Caki2 (cell line): Measurements from ENCODE around the gene ROR2. TPM values are rescaled to one million over a fixed set of nuclear protein-coding genes. Genes with fewer than 3 reads are reported as not detected.
"Not testable (repeated sequence)": the region's sequence is repeated elsewhere in the genome, so short reads cannot be mapped to it uniquely, and the experiment has no call there.

ENCODE experiments used
- DNase-seq: peaks from one replicate; pipeline ENCODE4 v3.0.0-alpha.2; 2015; ENCODE audit warnings: low read depth
- in situ Hi-C: cut with HindIII; loops from 2 replicates; pipeline ENCODE4 v1.10.0; 2016; ENCODE audit warnings: low sequenced_read_pairs, low pct_unique_long_range_greater_than_20kb, mixed read lengths
- total RNA-seq: library from RNA; depleted of rRNA; stranded (reverse); fragments of >200 nt; shearing (Covaris generic); gene quantifications from 2 replicates; pipeline ENCODE4 v1.2.3, GENCODE V29; 2014; ENCODE audit warnings: low replicate concordance

Gene ROR2
- total RNA-seq, 1 experiment from 2014 or later = 8.4 TPM

DNA sequence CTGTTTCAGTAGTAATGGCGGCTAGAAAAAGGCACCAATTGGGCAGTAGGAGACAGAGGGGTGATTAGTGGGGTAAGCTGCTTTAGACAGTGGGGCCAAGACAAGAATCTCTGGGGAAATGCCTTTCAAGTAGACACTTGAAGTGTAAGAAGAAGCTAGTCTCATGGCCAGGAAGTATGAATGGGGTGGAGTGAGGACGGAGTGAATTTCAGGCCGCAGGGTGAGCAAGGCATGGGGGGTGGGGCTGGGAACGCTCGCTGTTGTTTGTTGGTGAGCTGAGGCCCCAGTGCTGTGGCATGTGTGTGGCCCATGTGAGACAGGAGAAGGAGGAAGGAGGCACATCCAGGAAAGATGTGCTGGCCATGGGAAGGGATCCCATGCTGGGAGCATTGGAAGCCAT, 377.2 kb downstream of the ROR2 start:
- no peak for DNase-seq
- in situ Hi-C loops = no loop called here

GRCh38 chr9:91572044-91572443, 378.0 kb downstream of the ROR2 start:
- in situ Hi-C loops = no loop called here
- no peak for DNase-seq

DNA sequence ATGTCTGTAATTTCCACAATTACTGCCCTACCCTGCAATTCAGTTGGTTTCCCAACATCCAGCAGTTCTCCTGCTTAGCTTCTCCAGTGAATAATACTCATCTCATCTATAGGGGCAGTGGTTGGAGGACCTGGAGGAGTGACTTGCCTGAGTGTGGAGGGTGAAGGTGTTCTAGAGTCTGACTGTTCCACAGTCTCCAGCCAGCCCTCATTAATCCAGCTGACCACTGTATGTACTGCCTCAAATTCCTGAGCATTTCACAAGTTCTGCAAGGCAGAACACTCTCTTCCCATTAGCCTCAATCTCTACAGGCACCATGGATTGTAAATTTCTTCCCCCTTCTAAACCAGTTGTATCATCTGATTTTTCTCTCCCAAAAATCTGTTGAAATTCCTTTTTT, 379.0 kb downstream of the ROR2 start:
- DNase-seq = no peak
- in situ Hi-C loops = no loop called here

GRCh38 chr9:91567642-91568274, 382.3 kb downstream of the ROR2 start:
- peak; percentile 45 for DNase-seq
- in situ Hi-C loops = no loop called here

DNA sequence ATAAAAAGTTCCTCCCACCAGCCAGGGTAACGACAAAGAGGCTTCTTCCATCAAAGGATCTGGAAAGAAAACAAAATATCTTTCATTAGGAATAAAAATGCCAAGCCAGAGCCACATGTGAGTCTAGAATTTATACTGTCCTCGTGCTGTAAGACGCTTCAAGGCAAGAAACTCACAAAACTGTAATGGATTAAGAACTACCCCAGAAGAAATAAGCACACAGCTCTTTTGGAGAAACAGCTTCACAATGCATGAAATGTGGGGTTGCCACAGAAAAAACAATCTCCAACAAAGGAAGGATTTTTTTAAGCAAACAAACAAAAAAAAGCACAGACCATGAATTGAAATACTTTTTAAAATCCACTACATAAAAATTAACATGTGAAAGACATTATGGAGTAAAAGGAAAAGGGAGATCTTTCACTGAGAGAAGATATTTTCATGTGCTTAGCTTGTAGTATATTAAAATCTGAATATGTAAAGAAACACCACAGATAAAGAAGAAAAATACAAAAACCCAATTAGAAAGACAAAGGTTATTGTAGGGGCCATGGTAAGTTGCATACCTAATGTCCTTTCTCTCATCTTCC, 385.9 kb downstream of the ROR2 start:
- no peak for DNase-seq
- in situ Hi-C loops = no loop called here

DNA sequence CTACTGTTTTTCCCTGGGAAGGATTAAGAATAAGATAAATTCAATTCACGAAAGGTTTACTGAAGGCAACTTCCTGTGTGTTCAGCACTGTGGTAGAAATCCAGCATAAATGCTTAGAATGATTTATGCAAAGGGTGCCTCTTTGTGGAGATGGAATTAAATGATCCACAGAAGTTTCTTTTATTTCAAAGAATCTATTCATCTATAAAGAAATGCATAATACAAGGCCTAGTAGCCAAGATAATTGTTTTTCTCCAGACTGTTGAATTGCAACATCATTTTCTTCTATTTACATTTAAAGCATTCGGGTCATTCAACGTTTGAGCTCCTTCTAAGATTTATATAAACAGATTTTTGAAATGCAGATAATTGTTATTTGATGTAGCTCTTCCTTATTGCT, 387.6 kb downstream of the ROR2 start:
- in situ Hi-C loops = no loop called here
- no peak for DNase-seq

DNA sequence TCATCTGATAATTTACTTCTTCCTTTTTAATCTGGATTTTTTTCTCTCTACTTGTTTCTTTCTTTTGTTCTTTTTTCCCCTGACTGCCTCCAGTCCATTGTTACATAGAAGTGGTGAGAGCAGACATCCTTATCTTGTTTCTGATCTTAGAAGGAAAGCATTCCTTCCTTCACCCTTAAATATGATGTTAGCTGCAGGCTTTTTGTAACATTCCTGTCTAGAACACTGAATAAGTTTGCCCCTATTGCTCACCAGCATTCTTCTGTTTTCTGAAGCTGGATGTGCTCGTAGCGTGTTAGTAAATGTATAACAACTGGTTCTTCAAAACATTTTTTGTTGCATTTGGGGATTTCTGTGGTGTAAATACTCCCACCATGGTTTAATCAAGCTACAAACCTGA, 389.7 kb downstream of the ROR2 start:
- in situ Hi-C loops = no loop called here
- no peak for DNase-seq

- DNase-seq = no peak
- in situ Hi-C loops = no loop called here
Observed at GRCh38 chr9:91558879-91559278, 391.1 kb downstream of the ROR2 start.

GRCh38 chr9:91558395-91558794, 391.6 kb downstream of the ROR2 start:
- DNase-seq = no peak
- in situ Hi-C loops = no loop called here

DNA sequence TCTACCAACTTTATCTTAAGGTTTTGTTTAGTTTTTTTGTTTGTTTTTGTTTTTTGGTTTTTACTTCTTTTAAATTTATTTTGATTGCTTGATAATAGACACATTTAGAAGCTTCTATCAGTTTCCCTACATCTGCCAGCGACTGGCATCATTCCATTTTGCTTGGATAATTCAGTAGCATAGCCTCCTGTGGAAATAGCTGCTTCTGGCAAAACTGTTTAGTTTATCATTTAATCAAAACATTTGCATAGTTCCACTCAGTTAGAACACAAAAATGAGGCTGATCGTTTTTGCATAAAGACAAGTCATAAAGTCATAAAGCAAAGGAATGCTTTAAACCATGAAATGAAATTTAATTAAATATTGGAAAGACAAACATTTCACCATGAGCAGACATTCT, 392.7 kb downstream of the ROR2 start:
- in situ Hi-C loops = no loop called here
- no peak for DNase-seq

DNA sequence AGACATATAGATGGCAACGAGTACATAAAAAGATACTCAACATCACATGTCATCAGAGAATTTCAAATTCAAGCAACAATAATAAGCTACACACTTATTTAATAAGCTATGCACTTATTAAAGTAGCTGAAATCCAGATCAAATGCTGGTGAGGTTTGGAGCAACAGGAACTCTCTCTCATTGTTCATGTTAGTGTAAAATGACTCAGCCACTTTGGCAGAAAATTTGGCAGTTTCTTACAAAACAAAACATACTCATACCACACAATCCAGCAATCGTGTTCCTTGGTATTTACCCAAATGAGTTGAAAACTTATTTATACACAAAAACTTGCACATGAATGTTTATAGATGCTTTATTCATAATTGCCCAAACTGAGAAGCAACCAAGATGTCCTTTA, 394.9 kb downstream of the ROR2 start:
- no peak for DNase-seq
- in situ Hi-C loops = no loop called here

DNA sequence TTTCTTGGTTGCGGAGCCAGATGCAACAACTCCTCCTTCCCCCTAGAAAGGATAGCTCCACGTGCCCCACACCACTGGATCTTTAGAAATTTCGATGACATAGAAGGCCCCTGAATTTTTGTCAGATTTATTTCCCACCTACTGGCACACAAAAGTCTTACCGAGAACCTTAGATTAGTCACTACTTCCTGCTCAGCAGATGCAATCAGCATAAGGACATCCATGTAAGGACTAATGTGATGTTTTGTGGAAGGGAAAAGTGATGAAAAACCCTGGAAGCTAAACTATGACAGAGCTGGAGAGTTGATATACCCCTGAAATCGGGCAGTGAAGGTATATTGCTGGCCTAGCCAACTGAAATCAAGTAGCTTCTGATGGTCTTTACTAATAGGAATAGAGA, 400.9 kb downstream of the ROR2 start:
- in situ Hi-C loops = no loop called here
- DNase-seq = no peak

GRCh38 chr9:91547081-91547480, 402.9 kb downstream of the ROR2 start:
- in situ Hi-C loops = no loop called here
- no peak for DNase-seq

DNA sequence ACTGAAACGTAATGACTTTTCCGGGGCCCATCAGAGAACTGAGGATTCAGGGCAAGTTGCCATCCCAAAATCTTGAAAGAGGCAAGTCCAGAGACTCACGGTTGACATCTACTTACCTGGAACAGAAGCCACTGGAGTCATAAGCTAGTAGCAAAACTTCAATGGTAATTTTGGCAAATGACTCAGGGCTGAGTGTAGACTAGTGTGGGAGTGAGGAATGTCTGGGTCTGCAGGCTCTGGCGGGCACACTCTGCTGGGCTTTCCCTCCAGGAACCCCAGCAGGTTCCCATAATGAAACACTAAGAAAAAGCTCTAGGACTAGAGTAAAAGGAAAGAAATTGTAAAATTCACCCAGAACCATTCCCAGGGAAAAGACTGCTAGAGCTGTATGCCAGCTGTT, 403.5 kb downstream of the ROR2 start:
- DNase-seq = no peak
- in situ Hi-C loops = no loop called here

GRCh38 chr9:91541734-91542133, 408.3 kb downstream of the ROR2 start:
- DNase-seq = no peak
- in situ Hi-C loops = no loop called here

GRCh38 chr9:91540506-91540905, 409.5 kb downstream of the ROR2 start:
- in situ Hi-C loops, DNase-seq: not testable (repeated sequence)

- in situ Hi-C loops = no loop called here
- peak; percentile 84 for DNase-seq
Observed at GRCh38 chr9:91536211-91536691, 413.8 kb downstream of the ROR2 start.

DNA sequence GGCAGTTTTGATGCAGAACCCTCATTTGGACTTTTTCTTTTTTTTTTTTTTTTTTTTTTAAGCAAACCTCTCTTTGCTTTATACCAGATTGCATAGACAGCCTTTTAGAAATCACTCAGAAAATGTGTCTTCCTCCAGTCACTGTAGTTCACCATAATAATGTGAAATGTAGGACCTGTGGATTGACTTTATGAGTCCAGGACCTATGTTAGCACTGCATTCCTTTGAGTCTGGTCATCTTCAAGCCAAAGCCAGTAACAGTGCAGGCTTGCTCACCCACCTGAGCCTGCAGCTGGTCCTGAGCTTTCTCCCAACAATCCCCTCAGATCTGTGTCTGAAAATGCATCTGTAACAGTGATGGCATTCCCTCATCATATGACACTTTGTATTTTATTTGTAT, 415.7 kb downstream of the ROR2 start:
- no peak for DNase-seq
- in situ Hi-C loops = no loop called here

DNA sequence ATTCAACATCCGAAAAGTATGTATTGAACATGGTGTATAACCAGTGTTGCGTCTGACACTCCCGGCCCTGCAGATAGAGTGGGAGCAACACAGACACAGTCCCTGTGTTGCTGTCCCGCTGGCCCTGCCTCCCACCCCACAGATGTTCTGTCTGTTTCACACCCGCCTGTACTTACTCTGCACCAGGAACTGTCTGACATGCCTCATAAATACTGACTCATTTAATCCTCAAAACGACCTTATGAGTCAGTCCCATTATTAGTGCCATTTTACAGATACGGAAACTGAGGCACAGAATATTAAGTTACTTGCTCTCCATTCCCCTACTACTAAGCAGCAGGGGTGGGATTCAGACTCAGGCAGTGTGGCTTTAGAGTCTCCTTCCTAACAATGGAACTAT, 416.6 kb downstream of the ROR2 start:
- DNase-seq = no peak
- in situ Hi-C loops = no loop called here

DNA sequence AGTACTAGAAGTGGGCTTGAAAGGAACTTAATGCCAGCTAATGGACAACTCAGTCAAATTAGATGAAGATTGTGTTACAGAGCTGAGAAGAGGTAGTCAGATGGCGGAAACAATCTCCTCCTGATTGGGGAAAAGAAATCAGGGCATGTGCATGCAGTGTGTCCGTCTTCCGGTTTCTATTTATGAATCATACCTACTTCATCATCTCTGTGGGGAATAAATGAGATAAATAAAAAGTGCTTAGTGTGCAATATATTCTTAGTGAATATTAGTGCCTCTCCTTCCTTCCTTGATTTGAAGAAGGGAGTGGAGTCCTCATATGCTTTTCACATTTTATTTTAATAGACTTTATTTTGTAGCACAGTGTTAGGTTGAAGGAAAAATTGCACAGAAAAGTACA, 417.7 kb downstream of the ROR2 start:
- DNase-seq = no peak
- in situ Hi-C loops = no loop called here
